Right lung (tissue), 5 donors: ENCODE measurements around the gene TOR3A. TPM values are rescaled to one million over a fixed set of nuclear protein-coding genes. Genes with fewer than 3 reads are reported as not detected.
A peak's percentile ranks its signal among the peaks of the same experiment; 100 is the strongest.
"Not testable (repeated sequence)": the region's sequence is repeated elsewhere in the genome, so short reads cannot be mapped to it uniquely, and the experiment has no call there.

ENCODE experiments used
- DNase-seq, 2 donors: peaks; one replicate each; pipeline ENCODE4 v3.0.0-alpha.2; 2013
- polyA plus RNA-seq, 5 donors: library from polyadenylated mRNA; unstranded; fragments of 120-200 nt; gene quantifications; one replicate each; pipeline versions ENCODE4 v1.2.1 to v1.2.3, GENCODE V29; 2013; ENCODE audit warnings: inconsistent platforms in 1 of 5, low replicate concordance in 1 of 5; ENCODE audit not compliant: insufficient read length in 5 of 5, insufficient read depth in 1 of 5

TOR3A gene
- polyA plus RNA-seq, 5 donors = 21.9 to 29.4 (median 25.5) TPM

DNA sequence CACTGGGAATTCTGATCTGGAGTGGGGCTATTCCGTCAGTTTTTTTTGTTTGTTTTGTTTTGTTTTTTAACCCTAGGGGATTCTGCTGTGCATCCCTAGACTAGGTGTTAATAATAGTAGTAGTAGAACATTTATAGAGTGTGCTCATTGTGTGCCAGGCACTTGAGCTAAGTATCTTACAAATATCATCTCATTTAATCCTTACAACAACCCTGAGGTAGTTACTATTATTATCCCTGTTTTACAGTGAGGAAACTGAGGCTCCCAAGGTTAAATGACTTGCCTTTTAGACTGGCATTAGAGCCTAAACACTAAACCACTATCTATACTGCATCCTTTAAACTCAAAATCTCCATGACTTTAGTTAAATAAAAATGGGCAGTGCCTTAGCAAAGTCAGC, 22.1 kb downstream of the TOR3A start:
- DNase-seq = no peak

DNA sequence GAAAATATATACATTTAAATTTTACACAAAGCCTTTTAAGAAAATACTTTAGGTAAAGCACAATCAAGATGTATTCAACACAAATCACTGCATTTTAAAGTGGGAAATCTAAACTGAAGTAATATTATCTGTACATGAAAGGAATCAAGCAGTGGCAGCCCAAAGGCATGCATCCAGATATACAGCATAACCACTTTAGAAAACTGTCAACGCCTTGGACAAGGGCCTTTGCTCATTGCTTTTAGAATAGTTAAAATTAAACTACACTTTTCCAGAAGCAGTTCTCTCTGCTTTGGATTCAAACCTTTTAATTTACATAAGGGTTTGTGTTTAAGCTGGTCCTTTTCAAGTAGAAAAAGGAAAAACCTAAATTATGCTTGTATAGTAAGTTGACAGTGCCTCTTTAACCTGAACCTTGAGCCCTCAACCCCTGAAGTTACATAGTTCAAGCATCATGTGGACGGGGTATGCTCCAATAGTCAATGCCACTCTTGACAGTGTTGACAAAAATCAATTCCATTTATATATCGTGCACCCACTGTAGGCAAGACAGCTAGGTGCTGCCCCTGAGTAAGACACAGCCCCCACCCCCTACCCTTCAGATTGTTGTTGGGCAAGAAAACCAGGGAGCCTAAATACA, 22.9 kb downstream of the TOR3A start:
- DNase-seq = no peak

DNA sequence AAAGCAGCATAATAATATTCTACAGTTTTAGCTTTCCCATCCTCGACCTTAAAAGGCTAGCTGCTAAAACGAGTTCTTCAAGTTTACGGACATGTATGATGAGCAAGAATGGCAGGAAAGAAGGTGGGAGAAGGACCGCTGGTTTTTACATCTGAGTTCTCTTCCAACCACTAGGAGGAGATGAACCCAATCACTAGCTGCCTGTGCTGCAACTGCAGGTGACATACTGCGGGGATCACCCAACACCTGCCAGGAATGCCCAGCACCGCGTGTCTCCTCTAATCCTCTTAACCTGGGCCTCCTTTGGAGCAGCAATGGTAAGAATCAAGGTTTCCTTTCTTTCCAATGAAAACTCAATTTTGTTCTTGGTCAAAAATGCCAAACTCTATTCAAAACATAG, 23.5 kb downstream of the TOR3A start:
- DNase-seq = no peak

DNA sequence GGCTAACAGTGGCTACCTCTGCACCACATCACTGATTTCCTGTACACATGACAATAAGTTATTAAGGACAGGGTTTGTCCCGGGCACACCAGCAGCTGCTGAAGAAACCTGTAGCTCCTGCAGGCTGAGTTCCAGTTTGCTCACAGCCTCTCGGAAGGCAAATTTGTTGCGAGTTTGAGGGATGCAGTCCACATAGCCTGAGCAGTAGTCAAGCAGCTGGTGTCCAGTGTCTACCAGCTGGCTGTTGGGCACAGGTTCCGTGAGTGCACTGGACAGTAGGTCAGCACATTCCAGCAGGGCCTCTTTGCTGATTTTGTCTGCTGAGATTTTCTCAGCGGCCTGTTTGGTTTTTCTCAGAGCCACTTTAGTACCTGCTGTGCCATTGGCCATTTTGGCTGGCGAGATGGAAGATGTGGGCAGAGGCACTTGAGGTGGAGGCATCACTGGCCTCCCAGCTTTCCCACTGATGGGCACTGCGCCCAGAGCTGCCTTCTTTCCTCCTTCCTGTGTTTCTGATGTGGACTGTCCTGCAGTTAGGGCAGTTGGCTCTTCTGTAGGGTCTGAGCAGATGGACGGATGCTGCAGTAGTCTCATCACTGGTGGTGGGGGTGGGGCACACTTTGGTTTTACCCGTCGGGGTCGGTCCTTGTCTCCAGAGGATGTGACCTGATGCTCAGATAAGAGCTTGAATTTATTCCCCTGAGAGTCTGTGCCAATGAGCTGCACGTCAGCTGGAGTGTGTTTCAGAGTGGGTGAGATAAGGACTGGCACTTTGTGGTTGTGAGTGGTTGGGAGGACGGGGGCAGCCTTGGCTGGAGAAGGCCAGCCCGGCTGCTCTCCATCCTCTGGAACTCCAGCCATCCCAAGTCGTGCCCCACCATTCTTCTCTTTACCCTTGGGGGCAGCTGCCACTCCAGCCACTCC, 26.1 kb downstream of the TOR3A start:
- DNase-seq = no peak

DNA sequence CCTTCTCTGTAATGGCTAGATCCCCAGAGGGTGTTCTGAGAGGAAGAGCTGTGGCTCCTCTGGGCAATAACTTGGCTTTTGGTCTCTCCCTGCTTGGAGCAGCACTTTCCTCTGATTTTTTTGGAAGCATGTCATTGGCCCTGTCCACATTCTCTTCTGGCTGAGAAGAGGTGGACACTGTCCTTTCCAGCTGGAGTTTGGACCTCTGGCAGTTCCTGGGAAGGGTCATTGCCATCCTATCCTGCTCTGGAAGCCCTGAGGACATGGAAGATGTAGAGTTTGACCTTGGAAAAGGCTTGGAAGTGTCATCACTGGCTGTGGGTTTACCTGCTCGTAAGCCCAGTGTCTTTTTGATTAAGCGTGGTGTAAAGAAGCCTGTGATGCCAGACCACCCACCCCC, 26.8 kb downstream of the TOR3A start:
- DNase-seq = no peak

DNA sequence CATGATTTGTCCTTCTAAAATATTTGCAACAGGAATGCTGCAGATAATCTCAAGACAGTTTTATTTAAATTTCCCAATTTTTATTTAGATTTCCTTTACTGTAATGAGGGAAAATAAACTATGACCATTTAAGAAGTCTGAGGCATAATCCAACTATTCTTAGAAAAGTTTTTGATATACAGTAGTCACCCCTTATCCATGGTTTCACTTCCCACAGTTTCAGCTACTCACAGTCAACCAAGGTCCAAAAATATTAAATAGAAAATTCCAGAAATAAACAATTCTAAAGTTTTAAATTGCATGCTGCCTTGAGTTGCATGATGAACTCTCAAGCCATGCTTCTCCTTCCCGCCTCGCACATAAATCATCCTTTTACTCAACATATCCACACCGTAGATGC, 33.3 kb downstream of the TOR3A start:
- no peak for DNase-seq

DNA sequence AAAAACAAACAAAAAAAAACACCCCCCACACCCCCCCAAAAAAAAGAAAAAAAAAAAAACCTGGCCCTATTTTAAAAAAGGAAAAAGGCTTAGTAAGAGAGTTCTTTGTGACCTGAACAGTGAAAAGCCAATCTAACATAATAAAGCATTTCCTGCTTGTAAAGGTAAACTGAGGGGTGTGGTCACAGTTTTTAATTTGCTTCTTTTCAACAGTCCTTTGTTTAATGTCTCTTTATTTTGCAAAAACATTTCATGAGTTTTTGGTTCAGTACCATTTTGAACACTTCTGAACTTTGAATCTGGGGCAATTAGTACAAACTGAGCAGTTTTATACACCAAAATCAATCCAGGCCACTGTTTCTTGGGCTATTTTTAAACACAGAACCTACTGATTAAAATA, 37.6 kb downstream of the TOR3A start:
- DNase-seq = no peak

DNA sequence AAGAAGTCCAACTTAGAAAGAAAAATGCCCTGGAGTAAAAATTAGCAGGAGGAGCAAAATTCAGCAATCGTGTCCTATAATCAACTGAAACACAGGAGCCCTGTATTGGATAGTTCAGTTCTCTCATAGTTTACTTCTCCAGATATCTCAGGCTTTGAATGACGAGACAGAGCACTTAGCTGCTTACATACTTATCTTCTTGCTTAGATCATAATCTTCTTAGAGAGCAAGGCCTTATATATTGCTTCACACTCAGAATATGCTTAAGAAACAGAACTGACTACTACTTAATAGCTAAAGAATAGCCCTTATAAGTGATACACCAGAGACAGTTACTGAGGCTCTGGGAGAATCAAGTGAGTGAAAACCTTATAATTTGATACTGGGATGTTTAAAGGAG, 38.9 kb downstream of the TOR3A start:
- no peak for DNase-seq

DNA sequence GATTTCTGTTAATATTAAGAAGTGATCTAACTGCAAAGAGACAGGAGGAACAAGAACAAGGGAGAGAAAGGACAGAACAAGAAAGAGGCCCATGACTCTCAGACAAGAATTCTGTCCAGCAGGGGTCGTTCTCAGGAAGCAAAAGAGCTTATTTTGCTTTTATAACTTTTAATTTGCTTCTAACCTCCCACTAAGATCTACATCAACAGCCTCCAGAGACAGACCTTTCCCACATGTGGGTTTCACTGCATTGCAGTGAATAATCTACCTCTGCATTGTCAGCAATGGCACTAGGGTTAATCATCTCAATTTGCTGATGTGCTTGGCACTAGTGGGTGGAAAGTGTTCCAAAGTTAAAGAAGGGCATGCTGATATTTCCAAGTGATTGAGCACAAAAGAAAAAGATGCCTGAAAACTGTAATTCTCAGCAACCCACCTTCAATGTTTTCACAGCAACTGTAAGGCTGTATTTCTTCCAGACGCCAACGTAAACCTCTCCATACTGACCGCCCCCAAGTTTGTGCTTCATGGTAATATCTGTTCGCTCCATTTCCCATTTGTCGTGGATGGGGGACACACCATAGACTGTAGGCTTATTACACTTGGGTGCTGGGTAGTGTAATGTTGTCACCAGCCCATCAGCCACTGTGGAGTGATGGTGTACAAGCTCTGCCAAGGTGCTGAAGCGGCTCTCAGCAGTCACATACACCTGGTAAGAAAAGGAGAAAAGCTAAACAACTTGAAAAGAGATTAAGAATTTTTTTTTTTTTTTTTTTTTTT, 39.5 kb downstream of the TOR3A start:
- DNase-seq = peak in 1 of 2 donors; percentile 35

DNA sequence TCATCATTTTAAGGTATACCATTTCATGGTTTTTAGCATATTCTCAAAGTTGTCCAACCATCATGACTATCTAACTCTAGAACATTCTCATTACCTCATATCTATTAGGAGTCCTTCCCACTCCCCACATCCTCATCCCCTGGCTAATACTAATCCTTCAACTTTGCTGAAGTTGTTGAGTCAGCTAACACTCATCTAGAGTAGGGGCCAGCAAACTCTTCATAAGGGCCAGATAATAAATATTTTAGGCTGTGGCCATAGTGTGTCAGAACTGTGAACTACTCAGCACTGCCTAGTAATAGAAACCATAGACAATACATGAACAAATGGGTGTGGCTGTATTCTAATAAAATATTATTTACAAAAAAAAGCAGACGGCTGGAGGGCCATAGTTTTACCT, 43.0 kb downstream of the TOR3A start:
- no peak for DNase-seq

DNA sequence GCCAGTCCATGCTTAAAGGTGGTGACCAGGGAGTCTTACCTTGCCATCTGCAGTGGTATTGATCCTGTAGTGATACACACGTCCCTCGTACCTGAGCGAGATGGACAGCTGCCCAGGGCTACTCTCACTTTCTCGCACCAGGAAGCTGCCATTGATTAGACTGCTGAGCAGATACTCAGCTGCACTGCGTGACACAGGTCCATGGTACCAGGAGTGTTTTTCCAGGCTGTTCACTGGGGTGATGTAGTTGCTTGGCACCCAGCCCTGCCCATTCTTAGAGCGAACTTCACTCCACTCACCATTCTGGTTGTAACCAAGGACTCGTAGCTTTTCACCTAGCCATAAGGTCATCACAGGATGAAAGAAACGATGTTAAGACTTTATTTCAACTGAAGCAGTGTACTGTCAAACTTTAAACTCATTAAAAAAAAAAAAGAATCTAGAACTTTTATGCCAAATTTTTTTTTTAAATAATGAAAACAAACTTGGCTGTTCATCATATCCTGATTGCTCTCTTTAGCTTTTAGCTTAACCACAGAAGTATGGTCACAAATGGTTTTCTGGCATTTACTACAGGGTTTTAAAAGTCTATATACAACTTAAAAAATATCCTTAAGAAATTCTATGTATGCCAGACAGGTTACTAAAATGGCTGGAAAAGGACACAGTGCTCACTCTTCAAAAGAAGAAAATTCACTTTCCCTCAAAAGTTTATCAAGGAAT, 44.6 kb downstream of the TOR3A start:
- DNase-seq = no peak

DNA sequence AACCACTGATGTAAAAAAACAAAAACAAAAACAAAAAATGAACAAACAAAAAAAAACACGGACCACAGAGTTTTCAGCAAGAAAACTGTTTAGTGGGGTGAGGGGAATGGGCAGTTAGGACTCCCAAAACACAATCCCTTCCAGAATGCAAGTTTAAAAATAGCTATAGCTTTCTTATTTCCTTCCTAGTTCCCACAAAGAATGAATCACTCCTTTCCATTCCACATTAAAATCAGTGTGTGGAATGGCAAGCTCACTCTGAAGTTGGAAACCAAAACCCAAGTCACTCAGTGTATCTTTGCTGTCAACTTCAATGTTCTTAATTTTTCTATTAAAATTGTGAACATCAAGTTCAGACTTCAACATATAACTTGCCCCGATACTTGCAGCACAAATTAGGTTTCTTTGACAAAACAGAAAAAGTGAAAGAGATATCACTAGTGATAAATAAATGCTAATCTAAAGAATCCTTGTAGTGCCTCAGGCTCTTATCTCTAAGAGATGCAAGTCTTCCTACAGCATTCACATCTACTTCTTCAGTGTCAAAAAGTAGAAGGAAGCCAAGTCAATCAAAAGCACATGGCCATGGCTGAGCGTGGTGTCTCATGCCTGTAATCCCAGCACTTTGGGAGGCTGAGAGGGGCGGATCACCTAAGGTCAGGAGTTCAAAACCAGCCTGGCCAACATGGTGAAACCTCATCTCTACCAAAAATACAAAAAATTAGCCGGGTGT, 45.5 kb downstream of the TOR3A start:
- no peak for DNase-seq

DNA sequence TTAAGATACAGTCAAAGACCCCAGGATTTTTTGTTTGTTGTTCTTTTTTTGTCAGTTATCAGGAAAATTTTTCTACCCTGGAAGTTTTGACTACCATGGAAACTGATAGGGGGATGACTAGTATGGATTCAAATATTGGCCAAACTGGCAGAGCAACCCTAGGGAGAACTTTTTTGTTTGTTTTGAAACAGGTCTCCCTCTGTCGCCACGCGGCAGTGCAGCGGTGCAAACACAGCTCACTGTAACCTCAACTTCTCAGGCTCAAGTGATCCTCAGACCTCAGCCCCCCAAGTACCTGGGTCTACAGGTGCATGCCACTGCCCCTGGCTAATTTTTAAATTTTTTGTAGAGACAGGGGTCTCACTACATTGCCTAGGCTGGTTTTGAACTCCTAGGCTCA, 46.6 kb downstream of the TOR3A start:
- DNase-seq = no peak

DNA sequence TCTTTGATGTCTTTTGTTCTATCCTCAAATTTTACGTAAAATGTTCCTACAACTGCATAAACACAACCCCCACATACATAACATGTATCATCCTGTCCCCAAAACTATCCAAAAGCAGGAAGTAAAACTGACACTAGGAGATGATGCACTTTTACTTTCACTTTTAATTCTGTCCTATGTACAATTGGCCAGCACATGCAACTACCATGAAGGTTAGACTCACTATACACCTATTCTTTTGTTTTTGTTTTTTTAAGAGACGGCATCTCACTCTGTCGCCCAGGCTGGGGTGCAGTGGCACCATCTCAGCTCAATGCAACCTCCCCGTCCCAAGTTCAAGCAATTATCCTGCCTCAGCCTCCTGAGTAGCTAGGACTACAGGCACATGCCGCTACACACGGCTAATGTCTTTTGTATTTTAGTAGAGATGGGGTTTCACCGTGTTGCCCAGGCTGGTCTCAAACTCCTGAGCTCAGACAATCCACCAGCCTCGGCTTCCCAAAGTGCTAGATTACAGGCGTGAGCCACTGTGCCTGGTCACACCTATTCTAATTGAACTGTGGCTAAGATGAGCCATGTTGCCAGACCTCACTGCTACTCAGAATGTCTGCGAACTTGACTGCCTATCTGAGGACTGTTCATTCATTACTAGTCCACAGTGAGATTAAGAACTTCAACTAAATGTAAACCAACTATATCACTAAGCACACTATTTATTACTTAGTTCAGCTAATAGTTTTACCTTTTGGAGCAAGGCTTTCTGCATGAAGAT, 48.0 kb downstream of the TOR3A start:
- no peak for DNase-seq

DNA sequence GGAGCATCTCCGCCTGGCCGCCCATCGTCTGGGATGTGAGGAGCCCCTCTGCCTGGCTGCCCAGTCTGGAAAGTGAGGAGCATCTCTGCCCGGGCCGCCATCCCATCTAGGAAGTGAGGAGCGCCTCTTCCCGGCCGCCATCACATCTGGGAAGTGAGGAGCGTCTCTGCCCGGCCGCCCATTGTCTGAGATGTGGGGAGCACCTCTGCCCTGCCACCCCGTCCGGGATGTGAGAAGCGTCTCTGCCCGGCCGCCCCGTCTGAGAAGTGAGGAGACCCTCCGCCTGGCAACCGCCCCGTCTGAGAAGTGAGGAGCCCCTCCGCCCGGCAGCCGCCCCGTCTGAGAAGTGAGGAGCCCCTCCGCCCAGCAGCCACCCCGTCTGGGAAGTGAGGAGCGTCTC, 53.3 kb downstream of the TOR3A start:
- DNase-seq = not testable (repeated sequence)

DNA sequence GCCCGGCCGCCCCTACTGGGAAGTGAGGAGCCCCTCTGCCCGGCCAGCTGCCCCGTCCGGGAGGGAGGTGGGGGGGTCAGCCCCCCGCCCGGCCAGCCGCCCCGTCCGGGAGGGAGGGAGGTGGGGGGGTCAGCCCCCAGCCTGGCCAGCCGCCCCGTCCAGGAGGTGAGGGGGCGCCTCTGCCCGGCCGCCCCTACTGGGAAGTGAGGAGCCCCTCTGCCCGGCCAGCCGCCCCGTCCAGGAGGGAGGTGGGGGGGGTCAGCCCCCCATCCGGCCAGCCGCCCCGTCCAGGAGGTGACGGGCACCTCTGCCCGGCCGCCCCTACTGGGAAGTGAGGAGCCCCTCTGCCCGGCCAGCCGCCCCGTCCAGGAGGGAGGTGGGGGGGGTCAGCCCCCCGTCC, 53.8 kb downstream of the TOR3A start:
- DNase-seq = not testable (repeated sequence)

DNA sequence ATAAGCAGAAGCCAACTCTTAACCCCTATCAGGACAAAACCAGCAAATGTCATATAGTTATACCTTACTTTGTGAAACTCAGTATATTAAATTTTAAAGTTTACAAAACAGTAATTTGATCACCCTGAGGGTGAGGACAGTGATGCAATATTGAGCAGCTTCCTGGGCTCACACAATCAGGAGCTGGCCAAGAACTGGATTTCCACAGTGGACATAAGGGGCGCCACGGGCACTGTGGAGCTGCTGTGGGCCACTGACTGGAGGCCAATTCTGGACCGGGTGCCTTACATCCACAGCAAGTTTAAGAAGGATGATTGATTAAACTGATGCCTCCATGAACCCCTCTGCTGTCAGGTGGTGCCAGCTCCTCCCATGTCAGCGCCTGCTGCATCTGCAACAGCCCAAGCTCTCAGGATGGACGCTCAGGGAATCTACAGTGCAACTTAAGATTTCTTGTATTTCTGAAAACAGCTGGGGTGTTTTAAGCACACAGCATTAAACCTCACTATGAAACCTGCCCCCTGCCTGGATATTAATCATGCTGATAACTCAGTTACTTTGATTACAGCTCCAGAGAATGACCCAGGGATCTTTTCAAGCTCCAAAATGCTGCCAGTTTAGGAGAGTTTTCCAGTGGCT, 55.9 kb downstream of the TOR3A start:
- DNase-seq = no peak

DNA sequence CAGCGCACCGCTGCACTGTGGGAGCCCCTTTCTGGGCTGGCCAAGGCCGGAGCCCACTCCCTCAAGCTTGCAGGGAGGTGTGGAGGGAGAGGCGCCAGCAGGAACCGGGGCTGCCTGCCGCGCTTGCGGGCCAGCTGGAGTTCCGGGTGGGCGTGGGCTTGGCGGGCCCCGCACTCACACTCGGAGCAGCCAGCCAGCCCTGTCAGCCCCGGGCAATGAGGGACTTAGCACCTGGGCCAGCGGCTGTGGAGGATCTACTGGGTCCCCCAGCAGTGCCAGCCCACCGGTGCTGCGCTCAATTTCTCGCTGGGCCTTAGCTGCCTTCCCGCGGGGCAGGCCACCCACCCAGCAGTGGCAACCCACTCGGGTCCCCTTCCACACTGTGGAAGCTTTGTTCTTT, 56.9 kb downstream of the TOR3A start:
- DNase-seq = not testable (repeated sequence)

DNA sequence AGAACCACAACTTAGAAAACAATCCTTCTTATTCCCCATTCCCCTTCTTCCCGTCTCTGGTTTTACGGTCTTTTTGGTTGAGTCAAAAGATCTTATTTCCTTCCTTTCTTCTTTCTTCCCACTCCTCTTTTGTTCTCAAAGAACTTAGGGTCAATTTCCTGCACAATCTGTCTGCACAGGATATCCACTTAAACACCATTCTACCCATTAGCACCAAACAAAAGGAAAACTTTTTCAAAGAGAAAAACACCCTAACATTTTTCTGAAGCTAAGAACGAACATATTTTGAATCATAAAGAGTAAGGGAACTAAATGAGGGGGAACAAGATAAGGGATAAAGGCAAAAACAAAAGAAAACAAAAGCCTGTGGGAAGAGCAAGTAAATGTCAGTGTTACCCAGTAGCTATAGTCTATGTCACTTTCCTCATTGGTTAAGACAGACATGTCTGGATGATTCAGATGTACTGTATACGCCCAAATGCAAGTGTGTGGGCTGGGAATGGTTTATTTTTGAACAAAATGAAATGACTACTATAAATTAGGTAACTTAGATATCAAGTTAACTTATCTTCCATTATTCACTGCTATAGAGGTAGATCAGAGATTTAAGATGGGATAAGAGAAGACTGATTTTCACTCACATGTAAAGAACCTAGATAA, 59.9 kb downstream of the TOR3A start:
- no peak for DNase-seq
